HUES6 (cell line): ENCODE data around the gene DNMT3A.

ENCODE experiments used
- H3K27ac ChIP-seq: 2 replicates; pipeline ENCODE4 v1.7.0; 2013; ENCODE audit warnings: low read depth, mild to moderate bottlenecking, low read length, inconsistent platforms
- H3K27me3 ChIP-seq: 2 replicates; pipeline ENCODE4 v1.6.1; 2013; ENCODE audit warnings: low read length; ENCODE audit not compliant: control insufficient read depth, insufficient read depth
- H3K36me3 ChIP-seq: 2 replicates; pipeline ENCODE4 v1.6.1; 2013; ENCODE audit warnings: low read length; ENCODE audit not compliant: control insufficient read depth, insufficient read depth
- H3K4me1 ChIP-seq: 2 replicates; pipeline ENCODE4 v1.6.1; 2013; ENCODE audit warnings: low read length; ENCODE audit not compliant: control insufficient read depth, insufficient read depth
- H3K4me3 ChIP-seq: 2 replicates; pipeline ENCODE4 v1.5.1; 2013; ENCODE audit warnings: low read depth, low read length
- H3K9ac ChIP-seq: one replicate; pipeline ENCODE4 v1.6.1; 2013; ENCODE audit warnings: mild to moderate bottlenecking, low read length
- H3K9me3 ChIP-seq: 2 replicates; pipeline ENCODE4 v1.6.1; 2013; ENCODE audit warnings: low read depth, low read length; ENCODE audit not compliant: control insufficient read depth, insufficient read depth

DNMT3A gene

DNA sequence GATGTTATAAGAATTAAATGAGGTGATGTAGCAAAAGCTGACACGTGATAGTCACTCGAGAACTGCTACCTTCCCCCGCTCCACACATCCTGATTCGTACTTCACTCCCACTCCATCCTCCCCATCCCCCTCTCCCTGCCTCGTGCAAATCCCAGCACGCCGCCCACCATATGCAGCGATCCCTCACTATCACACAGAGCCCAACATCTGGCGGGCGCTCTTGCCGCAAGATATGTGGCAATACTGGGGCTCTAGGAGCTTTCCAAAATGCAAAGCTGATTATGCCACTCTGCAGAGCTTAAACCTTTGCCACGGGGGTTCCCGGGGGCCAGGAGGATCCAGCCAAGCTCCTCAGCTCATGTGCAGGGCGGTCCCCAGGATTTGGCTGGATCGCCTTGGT is 37.4 kb downstream of the DNMT3A start:
- Histone ChIP-seq H3K4me3 (no peak overlapping the region), H3K9me3 (no peaks in the 10 kb centered on the region), H3K4me1 (peaks cover 17% of the 10 kb centered on the region), H3K36me3 (no peaks in the 10 kb centered on the region), H3K27me3 (no peaks in the 10 kb centered on the region), H3K9ac (no peak overlapping the region), H3K27ac (no peak overlapping the region)

DNA sequence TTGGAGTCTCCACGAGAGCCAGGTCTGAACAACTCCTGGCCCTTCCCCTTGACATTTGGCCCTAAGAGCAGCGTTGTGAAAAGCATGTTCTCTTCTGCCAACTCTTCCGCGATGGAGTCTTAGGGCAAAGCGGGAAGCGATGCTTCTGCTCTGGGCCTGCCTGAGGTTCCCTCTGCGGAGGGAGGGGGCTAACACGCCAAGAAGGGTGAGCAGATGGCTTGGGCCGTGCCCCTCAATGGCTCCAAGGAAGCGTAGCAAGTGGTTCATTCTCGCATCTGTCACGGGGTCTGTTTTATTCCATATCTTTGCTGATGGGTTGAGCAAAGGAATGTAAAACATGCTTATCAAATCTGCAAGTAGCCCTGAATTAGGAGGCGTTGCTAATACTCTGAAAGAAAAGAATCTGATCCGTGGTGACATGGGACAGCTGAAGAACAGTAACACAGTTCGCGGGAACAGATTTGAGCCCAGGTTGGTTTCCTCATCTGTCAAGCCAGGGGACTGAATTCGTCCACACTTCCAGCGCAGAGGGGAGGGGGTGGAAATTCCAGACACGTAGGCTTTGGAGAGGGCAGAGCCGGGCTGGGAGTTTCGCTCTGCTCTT is 38.0 kb downstream of the DNMT3A start:
- H3K27ac ChIP-seq: no peak overlapping the region

DNA sequence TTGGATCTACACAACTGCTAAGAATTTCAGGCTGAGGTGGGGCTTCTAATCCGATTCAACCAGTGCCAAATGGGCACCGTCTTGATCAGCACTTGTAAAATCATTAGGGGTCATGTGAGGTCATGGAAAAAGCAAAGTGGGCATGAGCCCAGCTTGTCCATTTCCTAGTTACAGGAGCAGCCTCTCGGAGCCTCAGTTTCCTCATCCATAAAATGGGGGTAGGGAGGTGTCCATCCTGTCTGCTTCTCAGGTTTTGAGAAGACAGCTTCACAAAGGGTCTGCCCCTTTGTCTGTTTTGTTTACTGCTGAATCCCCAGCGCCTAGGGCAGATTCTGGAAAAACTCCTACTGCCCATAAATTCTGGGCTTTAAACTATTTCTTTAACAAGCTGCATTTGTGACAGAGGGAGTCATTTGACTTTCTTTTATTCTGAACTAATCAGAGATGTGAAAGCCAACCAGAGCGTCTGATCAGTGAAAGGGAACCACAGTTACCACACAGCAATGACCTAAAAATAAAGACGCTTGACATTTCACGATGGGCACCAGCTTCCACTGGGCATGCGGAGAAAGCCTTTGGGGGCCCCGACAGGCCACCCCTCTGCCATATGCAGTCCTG is 38.9 kb downstream of the DNMT3A start:
- Histone ChIP-seq H3K4me3 (no peak overlapping the region), H3K9me3 (no peaks in the 10 kb centered on the region), H3K27me3 (no peaks in the 10 kb centered on the region), H3K27ac (no peak overlapping the region), H3K4me1 (peaks cover 15% of the 10 kb centered on the region), H3K36me3 (no peaks in the 10 kb centered on the region), H3K9ac (no peak overlapping the region)

More for the DNA sequence above, 38.0 kb downstream of the DNMT3A start:
- Histone ChIP-seq H3K27me3 (no peaks in the 10 kb centered on the region), H3K9ac (no peak overlapping the region), H3K36me3 (no peaks in the 10 kb centered on the region), H3K4me3 (no peak overlapping the region), H3K4me1 (peaks cover 15% of the 10 kb centered on the region), H3K9me3 (no peaks in the 10 kb centered on the region)

DNA sequence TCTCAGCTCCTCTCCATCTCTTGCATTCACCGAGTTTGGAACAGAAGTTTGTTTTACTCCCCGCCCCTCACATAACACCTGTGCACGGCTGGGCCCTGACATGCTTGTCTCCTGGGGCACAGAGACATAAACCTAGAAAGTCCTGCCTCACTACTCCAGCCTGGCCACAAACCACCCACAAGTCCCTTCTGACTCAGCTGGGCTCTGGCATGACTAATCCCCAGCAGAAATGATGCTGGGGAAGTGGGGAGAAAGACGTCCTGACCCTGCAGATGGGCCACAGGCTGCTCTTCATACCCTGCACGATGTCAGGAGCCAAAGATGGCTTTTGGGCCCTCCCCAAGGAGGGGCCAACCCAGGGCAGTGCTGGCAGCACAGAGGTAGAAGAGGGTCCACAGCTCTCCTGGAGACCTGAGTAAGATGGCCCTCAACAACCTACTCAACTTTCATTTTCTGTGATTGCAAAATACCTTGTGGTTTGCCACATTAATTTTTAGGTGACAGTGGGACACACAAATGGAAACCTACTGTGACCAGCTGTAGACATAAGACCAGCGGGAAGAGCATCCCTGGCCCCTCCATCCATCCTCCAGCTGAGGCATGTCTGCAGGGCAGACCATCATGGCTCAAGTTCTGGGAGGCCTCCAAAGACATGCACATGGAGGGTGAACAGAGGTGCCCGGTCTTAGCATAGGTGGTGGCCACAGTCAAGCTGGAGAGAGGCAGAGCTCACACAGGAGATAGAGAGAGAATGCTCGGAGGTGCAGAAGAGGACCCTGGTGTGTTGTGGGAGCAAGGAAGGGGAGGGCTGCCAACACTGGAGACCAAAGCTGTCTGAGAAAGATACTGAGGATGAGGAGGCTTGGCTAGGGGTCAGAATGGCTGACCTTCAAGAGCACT is 40.0 kb downstream of the DNMT3A start:
- Histone ChIP-seq H3K4me3 (no peak overlapping the region), H3K36me3 (no peaks in the 10 kb centered on the region), H3K4me1 (peaks cover 15% of the 10 kb centered on the region), H3K9ac (no peak overlapping the region), H3K27me3 (no peaks in the 10 kb centered on the region), H3K9me3 (no peaks in the 10 kb centered on the region), H3K27ac (no peak overlapping the region)

DNA sequence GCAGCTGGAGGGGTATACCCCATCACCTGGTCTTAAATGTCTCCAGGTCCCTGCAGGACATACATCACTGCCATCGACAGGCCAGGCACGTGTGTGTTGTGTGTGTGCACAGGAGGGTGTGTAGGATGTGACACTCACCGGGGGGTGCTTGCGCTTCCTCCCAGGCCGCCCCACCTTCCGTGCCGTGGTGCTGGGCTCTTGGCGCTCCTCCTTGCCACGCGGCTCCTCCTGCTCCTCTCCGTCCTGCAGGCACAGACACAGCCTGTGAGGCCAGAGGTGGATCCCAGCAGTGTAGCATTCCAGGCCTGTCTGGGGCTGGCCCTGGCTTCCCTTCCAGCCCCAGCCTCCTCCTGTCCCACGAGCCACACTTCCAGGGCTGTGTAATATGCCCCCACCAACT is 41.7 kb downstream of the DNMT3A start:
- no peak overlapping the region for H3K27ac ChIP-seq
- H3K9ac ChIP-seq: no peak overlapping the region
- H3K4me3 ChIP-seq: no peak overlapping the region
- H3K27me3 ChIP-seq: no peaks in the 10 kb centered on the region
- H3K36me3 ChIP-seq: no peaks in the 10 kb centered on the region
- peaks cover 20% of the 10 kb centered on the region for H3K4me1 ChIP-seq
- H3K9me3 ChIP-seq: no peaks in the 10 kb centered on the region

DNA sequence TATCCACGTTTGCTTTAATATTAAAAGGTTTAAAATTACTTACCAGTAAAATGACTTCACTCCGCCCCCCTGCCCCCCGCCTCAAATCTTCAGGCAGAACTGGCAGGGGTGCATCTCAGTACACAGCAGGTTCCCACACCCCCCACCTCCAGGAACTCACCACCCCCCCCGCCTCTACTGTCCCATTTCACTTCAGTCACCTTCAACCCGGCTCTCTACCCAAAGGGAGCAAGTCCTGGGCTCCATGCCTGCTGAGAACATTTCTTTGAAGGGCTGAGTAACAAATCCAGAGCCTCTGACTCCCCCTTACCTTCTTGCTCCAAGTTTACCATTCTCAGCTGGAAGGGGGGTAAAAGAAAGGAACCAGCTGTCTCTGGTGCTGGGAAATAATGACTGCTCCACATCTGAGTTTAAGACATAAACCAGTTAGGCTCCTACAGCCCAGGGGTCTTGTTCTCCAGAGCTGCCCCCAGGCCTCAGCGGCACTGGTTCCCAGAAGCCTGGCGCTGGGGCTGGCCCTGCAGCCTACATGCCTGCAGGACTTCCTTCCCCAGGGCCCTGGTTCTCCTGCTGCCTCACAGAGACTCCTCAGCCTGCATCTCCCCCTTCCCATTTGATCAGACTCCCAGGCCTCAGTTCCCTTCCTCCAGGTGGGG is 42.8 kb downstream of the DNMT3A start:
- Histone ChIP-seq H3K9ac (no peak overlapping the region), H3K9me3 (no peaks in the 10 kb centered on the region), H3K4me3 (no peak overlapping the region), H3K27me3 (no peaks in the 10 kb centered on the region), H3K36me3 (no peaks in the 10 kb centered on the region), H3K4me1 (peaks cover 20% of the 10 kb centered on the region), H3K27ac (no peak overlapping the region)

DNA sequence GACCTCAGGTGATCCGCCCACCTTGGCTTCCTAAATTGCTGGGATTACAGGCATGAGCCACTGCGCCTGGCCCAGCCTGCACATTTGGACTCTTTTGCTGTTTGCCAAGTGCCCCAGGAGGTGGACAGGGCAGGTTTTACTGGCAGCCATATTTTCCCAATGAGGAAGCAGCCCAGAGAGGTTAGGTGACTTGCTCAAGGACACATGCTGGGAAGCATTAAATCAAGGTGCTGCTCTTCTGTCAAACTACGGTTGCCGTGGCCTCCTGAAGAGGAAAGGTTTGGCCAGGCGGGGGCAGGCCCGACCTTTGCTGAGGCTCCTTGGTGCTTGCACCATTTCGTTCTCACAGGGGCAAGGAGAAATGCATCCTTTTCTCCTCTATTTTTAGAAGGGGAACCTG is 44.0 kb downstream of the DNMT3A start:
- Histone ChIP-seq H3K9me3 (no peaks in the 10 kb centered on the region), H3K4me1 (peaks cover 18% of the 10 kb centered on the region), H3K27me3 (no peaks in the 10 kb centered on the region), H3K36me3 (no peaks in the 10 kb centered on the region), H3K27ac (no peak overlapping the region), H3K9ac (no peak overlapping the region), H3K4me3 (no peak overlapping the region)

DNA sequence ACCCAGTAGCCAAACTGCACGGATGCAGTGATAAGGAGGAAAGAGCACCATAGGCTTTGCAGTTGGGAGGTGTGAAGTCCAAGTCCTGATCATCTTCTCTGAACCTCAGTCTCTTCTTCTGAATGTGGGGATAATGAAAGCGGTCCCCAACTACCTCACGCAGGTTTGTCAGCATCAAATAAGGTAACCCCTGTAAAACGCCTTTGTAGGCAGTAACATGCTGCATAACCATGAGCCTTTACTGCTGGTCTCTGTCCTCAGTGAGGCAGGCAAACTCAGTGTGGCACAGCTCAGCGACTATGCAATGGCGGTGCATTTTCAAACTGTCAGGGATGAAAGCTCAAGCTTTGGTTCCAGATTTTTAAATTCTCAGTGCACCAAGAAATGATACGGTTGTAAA is 46.1 kb downstream of the DNMT3A start:
- H3K9ac ChIP-seq: no peak overlapping the region
- H3K9me3 ChIP-seq: no peaks in the 10 kb centered on the region
- H3K4me1 ChIP-seq: peaks cover 18% of the 10 kb centered on the region
- H3K36me3 ChIP-seq: no peaks in the 10 kb centered on the region
- no peak overlapping the region for H3K4me3 ChIP-seq
- H3K27me3 ChIP-seq: no peaks in the 10 kb centered on the region
- H3K27ac ChIP-seq: no peak overlapping the region

DNA sequence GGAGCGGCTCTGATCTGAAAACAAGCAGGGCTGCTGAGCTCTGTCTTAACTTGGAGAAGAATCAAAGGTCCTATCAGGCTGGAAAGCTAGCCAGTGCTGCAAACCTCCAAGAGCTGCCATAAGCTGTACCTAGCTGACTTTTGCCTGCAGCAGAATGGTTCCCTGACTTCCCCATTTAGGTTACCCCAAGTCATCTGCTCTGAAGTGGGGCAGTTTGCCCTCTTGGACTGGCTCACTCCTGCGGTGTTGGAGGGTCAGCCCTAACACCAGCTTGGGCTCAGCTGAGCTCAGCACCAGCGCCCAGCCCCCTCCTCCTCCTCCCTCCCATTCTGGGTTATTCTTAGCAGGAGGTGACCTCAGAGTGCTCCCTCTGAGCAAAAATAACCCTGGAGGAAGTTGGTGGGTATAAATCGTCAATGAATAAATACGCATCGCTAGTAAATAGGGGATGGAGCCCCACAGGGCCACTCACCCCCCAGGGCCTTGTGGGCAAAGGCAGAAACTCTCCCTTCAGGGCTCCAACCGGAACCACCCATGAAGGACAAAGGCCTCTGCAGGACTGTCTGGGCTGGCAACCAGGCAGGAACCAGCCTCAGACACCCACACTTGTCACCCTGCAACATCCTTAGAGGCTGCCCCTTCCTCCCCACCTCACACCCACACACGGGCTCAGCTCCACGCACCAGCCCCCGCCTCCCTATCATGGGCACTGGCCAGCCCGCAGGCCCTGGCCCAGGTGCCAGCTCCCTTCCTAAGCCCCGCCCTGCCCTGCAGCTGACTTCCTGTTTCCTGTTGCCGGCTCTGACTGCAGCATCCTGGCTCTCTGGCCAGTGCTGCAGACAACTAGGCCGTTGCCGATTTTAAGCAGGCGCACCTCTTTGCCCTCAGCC is 46.9 kb downstream of the DNMT3A start:
- peaks cover 18% of the 10 kb centered on the region for H3K4me1 ChIP-seq
- H3K9me3 ChIP-seq: no peaks in the 10 kb centered on the region
- no peak overlapping the region for H3K9ac ChIP-seq

DNA sequence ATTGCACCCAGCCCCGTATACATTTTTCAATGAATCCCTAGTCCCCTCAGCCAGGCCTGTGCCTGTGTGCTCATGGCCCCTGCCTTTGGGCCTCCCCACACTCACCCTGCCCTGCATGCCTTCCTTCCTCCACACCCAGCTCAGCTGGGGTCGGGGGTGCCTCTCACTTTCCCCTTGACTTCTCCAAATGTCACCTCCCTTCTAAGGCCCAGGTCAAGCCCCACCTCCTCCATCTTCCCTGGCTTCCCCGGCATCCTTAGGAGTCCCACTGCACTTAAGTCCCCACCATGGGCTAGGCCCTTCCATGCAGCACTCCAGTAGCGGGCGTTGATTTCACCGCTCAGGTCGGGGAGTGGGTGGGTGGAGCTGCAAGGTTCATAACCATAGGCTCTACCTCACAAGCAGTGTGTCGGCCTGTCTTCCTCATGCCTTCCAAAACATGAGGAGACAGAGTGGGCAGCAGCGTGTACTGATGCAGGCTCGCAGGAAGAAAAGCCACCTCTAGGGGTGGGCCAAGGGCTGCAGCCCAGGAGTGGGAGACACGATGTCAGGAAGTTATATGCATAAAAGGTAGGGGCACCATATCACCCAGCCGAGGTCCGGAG is 47.7 kb downstream of the DNMT3A start:
- no peak overlapping the region for H3K9ac ChIP-seq
- no peaks in the 10 kb centered on the region for H3K36me3 ChIP-seq
- no peak overlapping the region for H3K4me3 ChIP-seq
- no peak overlapping the region for H3K27ac ChIP-seq
- H3K4me1 ChIP-seq: peaks cover 18% of the 10 kb centered on the region
- no peaks in the 10 kb centered on the region for H3K27me3 ChIP-seq
- no peaks in the 10 kb centered on the region for H3K9me3 ChIP-seq

More for the DNA sequence above, 46.9 kb downstream of the DNMT3A start:
- Histone ChIP-seq H3K27me3 (no peaks in the 10 kb centered on the region), H3K27ac (no peak overlapping the region), H3K4me3 (no peak overlapping the region), H3K36me3 (no peaks in the 10 kb centered on the region)
